SU-DHL-6 (cell line): Measurements from ENCODE around the gene DCAF12.

Source experiments
- H2AFZ ChIP-seq: fragments of 200-600 bp; sonication (generic); 2 replicates; pipeline ENCODE4 v1.6.1; 2014; ENCODE audit warnings: low read depth, mild to moderate bottlenecking, moderate library complexity, mixed read lengths, antibody characterized with exemption, low read length; ENCODE audit not compliant: severe bottlenecking
- H3F3A ChIP-seq: fragments of 200-600 bp; shearing (Covaris generic); 2 replicates; pipeline ENCODE4 v1.6.0; 2016; ENCODE audit warnings: antibody characterized with exemption, mild to moderate bottlenecking; ENCODE audit not compliant: insufficient read depth
- H3K27ac ChIP-seq: fragments of 200-600 bp; sonication (generic); 2 replicates; pipeline ENCODE4 v1.5.1; 2016; ENCODE audit warnings: low read depth, mild to moderate bottlenecking, low read length, moderate library complexity, mixed read lengths
- H3K27me3 ChIP-seq: fragments of 200-600 bp; sonication (generic), shearing (Covaris generic); 2 replicates; pipeline ENCODE4 v1.6.0; 2014; ENCODE audit warnings: mild to moderate bottlenecking, low read length
- H3K36me3 ChIP-seq: fragments of 200-600 bp; sonication (generic); 2 replicates; pipeline ENCODE4 v1.6.1; 2014; ENCODE audit warnings: mild to moderate bottlenecking, low read length, mixed read lengths
- H3K4me2 ChIP-seq: fragments of 300-600, 200-600 bp; shearing (Covaris generic), sonication (generic); 2 replicates; pipeline ENCODE4 v1.6.0; 2014; ENCODE audit warnings: low read length, low read depth, mild to moderate bottlenecking; ENCODE audit not compliant: poor library complexity, severe bottlenecking
- H3K4me3 ChIP-seq: fragments of 200-600 bp; sonication (generic); 2 replicates; pipeline ENCODE4 v1.5.1; 2014; ENCODE audit warnings: antibody characterized with exemption, low read length, mild to moderate bottlenecking, mixed read lengths; ENCODE audit not compliant: insufficient read depth, poor library complexity, severe bottlenecking
- H3K79me2 ChIP-seq: fragments of 200-600 bp; sonication (generic); 2 replicates; pipeline ENCODE4 v1.6.1; 2014; ENCODE audit warnings: mild to moderate bottlenecking, low read length, moderate library complexity; ENCODE audit not compliant: insufficient read depth
- H3K9ac ChIP-seq: fragments of 200-600 bp; sonication (generic); 2 replicates; pipeline ENCODE4 v1.7.0; 2014; ENCODE audit warnings: mild to moderate bottlenecking, low read length
- H3K9me2 ChIP-seq: fragments of 200-600 bp; sonication (generic); replicated peaks from 2 replicates; pipeline ENCODE4 v1.6.1; 2014; ENCODE audit warnings: low read length; ENCODE audit not compliant: insufficient read depth
- H3K9me3 ChIP-seq: fragments of 200-600 bp; sonication (generic); 2 replicates; pipeline ENCODE4 v1.6.1; 2014; ENCODE audit warnings: low read length, mixed read lengths; ENCODE audit not compliant: insufficient read depth
- H4K20me1 ChIP-seq: fragments of 200-600 bp; sonication (generic); 2 replicates; pipeline ENCODE4 v1.6.1; 2014; ENCODE audit warnings: low read depth, mild to moderate bottlenecking, antibody characterized with exemption, low read length, moderate library complexity, mixed read lengths
- CTCF ChIP-seq: fragments of 200-600 bp; sonication (generic); IDR thresholded peaks from one replicate; pipeline ENCODE4 v1.5.1; 2017; ENCODE audit warnings: antibody characterized with exemption, mild to moderate bottlenecking, low read length, moderate library complexity; ENCODE audit not compliant: insufficient read depth, poor library complexity, severe bottlenecking
- EZH2phosphoT487 ChIP-seq: fragments of 200-600 bp; sonication (generic), shearing (Covaris generic); conservative IDR thresholded peaks from 2 replicates; pipeline ENCODE4 v1.6.1; 2018; ENCODE audit warnings: mild to moderate bottlenecking, antibody characterized with exemption, low read length, moderate library complexity, mixed read lengths

DCAF12 gene

GRCh38 chr9:34036625-34037024 lies 89.9 kb downstream of the DCAF12 start:
- Histone ChIP-seq H3K4me3 (no peak overlapping the region), H3K9me3 (no peaks in the 10 kb centered on the region), H3K9ac (no peak overlapping the region), H2AFZ (no peak overlapping the region), H3K27me3 (no peaks in the 10 kb centered on the region), H4K20me1 (peaks cover 52% of the 10 kb centered on the region), H3F3A (no peaks in the 10 kb centered on the region; the same call in 1 of the 2 replicates), H3K36me3 (peaks cover 11% of the 10 kb centered on the region; the same call in 1 of the 2 replicates), H3K79me2 (peaks cover 89% of the 10 kb centered on the region), H3K27ac (no peak overlapping the region), H3K9me2 (no peaks in the 10 kb centered on the region), H3K4me2 (no peak overlapping the region)
- no peak for TF ChIP-seq EZH2phosphoT487
- no peak for TF ChIP-seq CTCF
